Gastrocnemius medialis (tissue), 4 donors: ENCODE measurements around the gene MRPL17.

ENCODE experiments used
- CTCF ChIP-seq, 5 experiments: fragments of 450-650 bp in 3 of 5; fragments of 200-600 bp in 2 of 5; sonication (generic) in 2 of 5; IDR thresholded peaks in 4 of 5; conservative IDR thresholded peaks in 1 of 5; 1 replicate in 4 of 5; 2 replicates in 1 of 5; pipeline ENCODE4 v1.5.1; 2016 to 2019; ENCODE audit warnings: antibody characterized with exemption in 5 of 5, mild to moderate bottlenecking in 3 of 5, moderate library complexity in 3 of 5
- POLR2A ChIP-seq, 2 donors: fragments of 450-650 bp; IDR thresholded peaks; one replicate each; pipeline ENCODE4 v1.6.1; 2017; ENCODE audit warnings: antibody characterized with exemption in 2 of 2, mild to moderate bottlenecking in 2 of 2, moderate library complexity in 2 of 2

- no peak for TF ChIP-seq CTCF (IDR thresholded peaks at IDR 0.05 in 4 of 5, conservative IDR thresholded peaks at IDR 0.05 in 1 of 5)
- no peak for TF ChIP-seq POLR2A (IDR thresholded peaks at IDR 0.05)
Observed at GRCh38 chr11:6634534-6634933, 48.6 kb downstream of the MRPL17 start.
